Lung (tissue), 5 donors: Measurements from ENCODE around the gene CHRNA4. TPM values are rescaled to one million over a fixed set of nuclear protein-coding genes. Genes with fewer than 3 reads are reported as not detected.

Experiments used
- polyA plus RNA-seq, 2 donors: library from polyadenylated mRNA; stranded (reverse); fragments of 200-250 nt; gene quantifications; one replicate each; pipeline ENCODE4 v1.2.1, GENCODE V29; 2013
- small RNA-seq: library from RNA; depleted of rRNA; stranded (forward); fragments of <200 nt; gene quantifications from one replicate; pipeline ENCODE3, GENCODE V24; 2014; ENCODE audit warnings: low replicate concordance
- total RNA-seq, 2 donors: library from RNA; depleted of rRNA in 1 of 2; stranded (reverse); fragments of >200 nt in 1 of 2; gene quantifications; one replicate each; pipeline ENCODE4 v1.2.1, GENCODE V29; 2014 to 2021
- donor health status: Bipolar disorder and iron deficiency.
- donor health status: healthy.
- donor health status: DM: yes; HTN: yes; CAD: no.

Gene CHRNA4
- total and polyA plus RNA-seq, 4 donors = 0.01 to 1.1 (median 0.46) TPM

Small RNA genes within 50 kb of the gene (small RNA-seq; reads per million reads assigned to genes)
- gene RNU6-994P = not detected

Other genes starting within 250 kb of the CHRNA4 start
- gene YTHDF1, start 145.2 kb downstream of the CHRNA4 start, total RNA-seq = 10 to 100 TPM; 23.7 to 33.8 TPM
- 10 to 100 TPM; 21.9 to 24.4 TPM for gene YTHDF1, start 145.2 kb downstream of the CHRNA4 start, polyA plus RNA-seq
- under 1 TPM in 1 of 2 donors, not detected in 1; 0.71 TPM for gene BIRC7, start 125.4 kb downstream of the CHRNA4 start, total RNA-seq
- gene BIRC7, start 125.4 kb downstream of the CHRNA4 start, polyA plus RNA-seq = 1 to 10 TPM in 1 of 2 donors, under 1 TPM in 1; 0.57 to 1.2 TPM
- 1 to 10 TPM in 1 of 2 donors, not detected in 1; 1.7 TPM for gene NKAIN4, start 106.9 kb downstream of the CHRNA4 start, total RNA-seq
- under 1 TPM in 1 of 2 donors, not detected in 1; 0.10 TPM for gene NKAIN4, start 106.9 kb downstream of the CHRNA4 start, polyA plus RNA-seq
- gene ARFGAP1, start 88.5 kb downstream of the CHRNA4 start, total RNA-seq = 100 to 1,000 TPM in 1 of 2 donors, 10 to 100 TPM in 1; 47.0 to 108 TPM
- 100 to 1,000 TPM in 1 of 2 donors, 10 to 100 TPM in 1; 70.8 to 104 TPM for gene ARFGAP1, start 88.5 kb downstream of the CHRNA4 start, polyA plus RNA-seq
- gene COL20A1, start 68.2 kb downstream of the CHRNA4 start, total RNA-seq = under 1 TPM in 1 of 2 donors, not detected in 1; 0.06 TPM
- gene COL20A1, start 68.2 kb downstream of the CHRNA4 start, polyA plus RNA-seq = under 1 TPM in 1 of 2 donors, not detected in 1; 0.09 TPM
- gene KCNQ2, start 111.3 kb upstream of the CHRNA4 start, total RNA-seq = 1 to 10 TPM in 1 of 2 donors, under 1 TPM in 1; 0.28 to 6.8 TPM
- gene KCNQ2, start 111.3 kb upstream of the CHRNA4 start, polyA plus RNA-seq = under 1 TPM in 1 of 2 donors, not detected in 1; 0.18 TPM
- 1 to 10 TPM; 1.3 to 1.9 TPM for gene EEF1A2, start 137.7 kb upstream of the CHRNA4 start, total RNA-seq
- gene EEF1A2, start 137.7 kb upstream of the CHRNA4 start, polyA plus RNA-seq = under 1 TPM; 0.47 to 0.73 TPM
- gene PPDPF, start 159.4 kb upstream of the CHRNA4 start, total RNA-seq = 100 to 1,000 TPM in 1 of 2 donors, 10 to 100 TPM in 1; 36.9 to 545 TPM
- 100 to 1,000 TPM; 409 to 540 TPM for gene PPDPF, start 159.4 kb upstream of the CHRNA4 start, polyA plus RNA-seq
- gene PTK6, start 176.0 kb upstream of the CHRNA4 start, total RNA-seq = 1 to 10 TPM in 1 of 2 donors, under 1 TPM in 1; 0.34 to 5.1 TPM
- 1 to 10 TPM; 3.1 to 4.3 TPM for gene PTK6, start 176.0 kb upstream of the CHRNA4 start, polyA plus RNA-seq
- gene SRMS, start 186.4 kb upstream of the CHRNA4 start, total RNA-seq = not detected
- gene SRMS, start 186.4 kb upstream of the CHRNA4 start, polyA plus RNA-seq = under 1 TPM in 1 of 2 donors, not detected in 1; 0.06 TPM
- 1 to 10 TPM; 2.6 to 3.2 TPM for gene FNDC11, start 192.8 kb upstream of the CHRNA4 start, total RNA-seq
- 1 to 10 TPM; 1.0 to 2.0 TPM for gene FNDC11, start 192.8 kb upstream of the CHRNA4 start, polyA plus RNA-seq
- 10 to 100 TPM; 24.4 to 47.2 TPM for gene HELZ2, start 212.9 kb upstream of the CHRNA4 start, total RNA-seq
- 10 to 100 TPM in 1 of 2 donors, 1 to 10 TPM in 1; 9.0 to 26.4 TPM for gene HELZ2, start 212.9 kb upstream of the CHRNA4 start, polyA plus RNA-seq